ENCODE measurements around the gene GIT1.

GIT1 gene

DNA sequence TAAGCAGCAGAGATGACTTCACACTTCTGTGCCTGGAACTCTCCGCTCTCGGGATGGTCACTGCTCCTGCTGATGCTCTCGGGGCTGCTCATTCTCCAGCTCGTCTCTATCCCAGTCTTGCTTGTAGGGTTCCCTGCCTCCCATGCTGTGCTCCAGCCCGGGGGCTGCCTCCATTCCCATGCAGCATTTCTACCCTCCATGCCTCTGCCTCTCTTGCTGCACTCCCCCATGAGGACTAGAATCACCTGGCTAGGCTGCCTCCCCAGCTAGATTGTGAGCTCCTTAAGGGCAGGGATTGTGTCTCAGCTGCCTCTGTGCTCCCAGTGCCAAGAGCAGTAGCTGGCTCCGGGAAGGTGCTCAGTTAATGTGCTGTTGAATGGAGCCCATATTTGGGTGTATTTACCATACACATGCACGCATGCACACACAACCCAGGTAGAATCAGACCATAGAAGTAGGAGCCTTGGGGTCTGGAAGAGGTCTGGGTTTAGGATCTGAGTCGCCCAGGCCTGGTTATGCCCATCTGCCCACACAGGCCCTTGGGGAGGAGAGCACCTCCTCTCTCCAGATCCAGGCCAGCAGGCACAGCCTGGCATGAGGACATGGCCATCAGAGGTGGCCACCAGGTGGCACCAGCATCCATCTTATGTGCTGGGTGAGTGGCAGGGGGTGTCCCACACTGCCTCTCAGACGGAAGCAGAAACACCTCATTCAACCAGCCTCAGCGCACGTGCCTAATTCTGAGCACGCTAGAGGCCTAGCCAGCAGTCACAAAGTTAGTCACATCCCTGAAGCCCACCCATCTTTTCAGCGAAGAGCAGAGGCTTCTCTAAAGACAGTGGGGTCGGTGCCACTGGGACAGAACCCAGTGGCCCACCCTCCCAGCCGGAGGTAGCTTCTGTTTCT lies 9.3 kb downstream of the GIT1 start:
- no peak for DNase-seq (ENCODE audit: low read depth)

DNA sequence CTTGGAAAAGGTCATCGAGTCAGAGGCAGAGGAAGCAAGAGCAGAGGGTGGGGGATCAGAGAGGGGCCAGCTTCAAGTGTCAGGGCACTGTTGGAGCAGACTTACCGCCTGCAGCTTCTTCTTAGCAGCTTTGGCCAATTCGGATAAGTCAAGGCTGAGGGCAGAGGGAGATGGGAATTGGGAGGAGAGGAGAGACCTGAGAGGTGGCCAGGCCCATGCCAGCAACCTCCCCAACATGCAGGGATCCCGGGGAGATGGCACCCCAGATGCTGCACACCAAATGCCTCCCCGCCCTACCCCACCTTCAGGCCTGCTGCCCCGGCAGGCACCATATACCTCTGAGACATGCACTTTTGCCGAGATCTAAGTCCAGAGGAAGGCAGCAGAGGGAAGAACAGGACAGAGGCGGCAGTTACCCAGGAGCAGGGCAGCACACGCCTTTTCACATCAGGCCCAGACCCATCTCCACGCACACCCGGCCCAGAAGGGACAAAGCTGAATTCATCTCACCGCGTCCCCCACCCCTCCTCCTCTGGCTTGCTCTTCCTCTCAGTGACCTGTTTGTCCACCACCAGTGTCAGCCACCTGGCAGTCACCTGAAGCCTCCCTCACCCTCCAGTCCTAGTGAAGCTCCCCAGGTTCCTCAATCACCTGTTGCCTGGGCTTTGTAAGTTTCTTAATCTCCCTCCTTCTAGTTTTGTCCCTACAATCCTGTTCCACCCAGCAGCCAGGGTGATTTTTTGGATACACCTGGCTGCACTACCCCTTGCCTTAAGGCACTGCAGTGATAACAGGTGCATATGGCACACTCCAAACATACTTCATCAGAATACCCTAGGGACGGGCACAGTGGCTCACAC lies 10.6 kb downstream of the GIT1 start:
- no peak for DNase-seq (ENCODE audit: low read depth)

DNA sequence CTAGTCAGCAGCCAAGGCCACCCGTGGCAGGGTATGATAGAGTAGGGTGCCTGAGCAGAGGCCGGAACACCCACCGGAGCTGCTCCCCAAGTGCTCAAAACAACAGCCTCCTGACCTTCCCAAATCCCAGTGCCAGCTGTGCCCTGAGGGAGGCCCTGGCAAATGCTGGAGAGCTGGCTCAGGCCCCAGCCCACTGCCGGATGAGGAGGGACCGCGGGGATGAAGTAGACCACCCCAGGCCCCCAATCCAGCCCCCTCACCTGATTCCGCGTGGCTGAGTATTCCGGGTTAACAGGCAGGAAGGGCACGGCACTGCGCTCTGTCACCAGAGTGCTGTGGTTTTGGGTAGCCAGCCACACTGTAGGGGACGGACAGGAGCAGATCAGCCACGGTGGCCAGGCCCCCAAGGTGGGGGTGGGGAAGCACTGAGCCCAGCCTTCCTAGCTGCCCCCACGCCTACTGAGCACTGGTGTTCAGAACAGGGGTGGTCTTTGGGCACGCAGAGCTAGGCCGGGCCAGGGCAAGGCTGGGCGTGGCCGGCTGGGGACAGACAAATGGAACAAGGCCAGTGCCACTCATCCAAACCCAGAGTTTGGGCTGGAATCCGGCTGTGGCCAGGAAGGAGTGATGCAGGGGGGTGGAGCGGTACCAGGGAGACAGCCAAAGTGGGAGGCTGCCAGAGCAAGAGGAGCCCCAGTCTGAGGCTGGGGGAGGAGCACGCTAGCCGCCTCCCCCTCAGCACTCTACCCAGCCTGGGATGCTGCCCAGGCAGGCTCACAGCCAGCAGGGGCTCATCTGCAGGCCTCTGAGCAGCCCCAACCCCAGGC lies 11.8 kb downstream of the GIT1 start:
- no peak for DNase-seq (ENCODE audit: low read depth)

GRCh38 chr17:29577001-29577370 lies 12.5 kb downstream of the GIT1 start:
- DNase-seq (ENCODE audit: low read depth): no peak

- no peak for DNase-seq (ENCODE audit: low read depth)
Observed at GRCh38 chr17:29576214-29577000, 13.0 kb downstream of the GIT1 start.

DNA sequence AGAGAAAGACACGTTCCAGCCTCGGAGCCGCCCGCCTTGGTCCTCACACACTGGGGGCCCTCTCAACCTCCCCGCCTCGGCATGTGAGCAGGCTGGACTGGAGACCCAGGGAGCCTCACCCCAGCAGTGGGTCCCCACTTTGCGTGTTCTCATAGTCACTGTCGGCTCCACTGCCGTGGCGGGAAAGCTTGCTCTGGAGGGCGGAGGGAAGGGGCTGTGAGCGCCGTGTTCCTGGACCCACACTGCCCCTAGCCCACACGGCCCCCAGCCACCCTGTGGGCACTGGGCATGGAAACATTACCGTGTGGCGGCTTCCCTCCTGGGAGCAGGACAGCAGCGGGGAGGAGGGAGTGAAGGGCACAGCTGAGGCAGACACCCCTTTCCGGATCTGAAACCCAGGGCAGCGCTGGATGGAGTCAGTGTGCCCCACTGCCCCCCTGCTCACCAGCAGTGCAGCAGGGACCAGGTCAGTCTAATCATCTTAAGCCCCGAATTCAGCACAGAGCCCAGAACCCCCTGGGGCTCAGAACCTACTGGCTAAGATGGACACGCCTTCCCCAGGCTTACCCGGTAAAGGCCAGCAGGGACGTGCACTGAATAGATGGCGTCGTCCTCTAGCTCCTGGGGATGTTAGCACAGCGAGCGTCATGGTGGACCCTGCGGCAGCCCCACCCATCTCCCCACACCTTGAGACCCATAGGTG lies 13.8 kb downstream of the GIT1 start:
- no peak for DNase-seq (ENCODE audit: low read depth)

DNA sequence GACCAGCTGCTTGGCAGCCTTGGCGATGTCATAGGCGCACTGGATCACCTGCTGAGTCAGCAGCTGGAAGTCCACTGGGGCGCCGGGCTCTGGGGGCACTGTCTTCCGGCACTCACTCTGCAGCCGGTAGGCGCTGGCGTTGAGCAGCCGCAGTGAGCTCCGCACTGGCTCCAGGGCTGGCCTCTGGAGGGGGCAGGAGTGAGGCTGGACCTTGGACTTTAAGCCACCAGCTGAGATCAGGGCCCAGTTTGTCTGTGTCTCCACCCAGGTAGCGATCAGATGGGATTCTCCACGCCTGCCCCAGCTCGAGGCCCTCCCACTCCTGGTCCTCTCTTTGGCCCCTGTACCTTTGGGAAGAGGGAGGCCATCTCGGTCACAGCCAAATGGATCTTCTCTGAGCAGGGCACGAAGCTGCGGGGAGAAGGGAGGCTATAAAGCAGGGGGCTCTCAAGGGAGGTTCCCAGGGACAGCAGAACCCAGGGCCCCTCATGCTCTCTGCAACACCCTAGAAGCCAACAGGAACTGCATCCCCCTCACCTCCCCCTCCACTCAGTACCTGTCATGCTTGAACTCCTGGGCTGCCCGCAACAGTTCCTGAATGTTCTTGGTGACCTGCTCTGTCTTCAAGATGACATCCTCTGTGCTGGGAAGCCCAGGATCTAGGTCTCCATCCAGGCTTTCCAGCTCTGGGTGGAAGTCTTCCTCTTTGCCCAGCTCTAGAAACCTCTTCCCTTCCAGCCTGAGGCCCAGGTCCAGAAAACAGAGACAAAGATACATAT lies 14.5 kb downstream of the GIT1 start:
- DNase-seq (ENCODE audit: low read depth): no peak

DNA sequence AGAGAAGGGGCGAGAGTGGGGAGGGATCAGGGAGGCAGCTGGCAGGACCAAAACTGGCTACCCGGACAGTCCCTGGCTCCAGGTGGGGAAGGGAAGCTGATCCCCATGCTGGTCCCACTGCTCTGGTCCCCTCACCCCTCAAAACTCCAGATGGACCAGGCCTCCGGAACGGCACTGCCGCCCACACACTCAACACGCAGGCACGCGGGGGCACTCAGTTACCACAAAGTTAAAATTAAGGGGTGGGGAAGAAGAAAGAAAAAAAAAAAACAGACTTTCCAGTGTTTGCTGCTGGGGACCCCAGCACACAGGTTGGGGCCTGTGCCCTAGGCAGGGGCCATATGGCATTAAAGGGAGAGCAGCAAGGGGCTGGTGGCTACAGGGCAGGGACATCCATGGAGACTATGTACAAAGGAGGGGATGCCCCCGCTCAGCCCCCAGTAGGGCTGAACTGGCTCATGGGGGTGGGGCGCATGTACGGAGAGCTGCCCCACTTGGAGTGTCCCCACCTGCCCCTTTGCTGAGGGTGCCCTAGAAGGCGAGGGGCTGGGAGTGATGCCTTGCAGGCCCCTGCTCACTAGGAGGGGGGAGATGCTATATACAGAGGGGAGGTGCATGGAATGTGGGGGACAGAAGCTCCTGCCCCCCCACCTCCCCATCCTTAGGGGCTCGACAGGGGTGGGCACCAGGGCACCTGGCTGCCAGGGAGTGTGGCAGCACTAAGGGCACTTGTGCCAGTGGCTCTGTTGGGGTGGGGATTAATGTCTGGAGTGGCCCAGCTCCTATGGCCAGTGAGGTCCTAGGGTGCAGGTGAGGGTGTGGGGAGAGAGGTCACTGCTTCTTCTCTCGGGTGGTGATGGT lies 15.3 kb downstream of the GIT1 start:
- DNase-seq (ENCODE audit: low read depth): no peak

GRCh38 chr17:29573558-29573869 lies 15.9 kb downstream of the GIT1 start:
- DNase-seq (ENCODE audit: low read depth): no peak

GRCh38 chr17:29572691-29573557 lies 16.5 kb downstream of the GIT1 start:
- no peak for DNase-seq (ENCODE audit: low read depth)

DNA sequence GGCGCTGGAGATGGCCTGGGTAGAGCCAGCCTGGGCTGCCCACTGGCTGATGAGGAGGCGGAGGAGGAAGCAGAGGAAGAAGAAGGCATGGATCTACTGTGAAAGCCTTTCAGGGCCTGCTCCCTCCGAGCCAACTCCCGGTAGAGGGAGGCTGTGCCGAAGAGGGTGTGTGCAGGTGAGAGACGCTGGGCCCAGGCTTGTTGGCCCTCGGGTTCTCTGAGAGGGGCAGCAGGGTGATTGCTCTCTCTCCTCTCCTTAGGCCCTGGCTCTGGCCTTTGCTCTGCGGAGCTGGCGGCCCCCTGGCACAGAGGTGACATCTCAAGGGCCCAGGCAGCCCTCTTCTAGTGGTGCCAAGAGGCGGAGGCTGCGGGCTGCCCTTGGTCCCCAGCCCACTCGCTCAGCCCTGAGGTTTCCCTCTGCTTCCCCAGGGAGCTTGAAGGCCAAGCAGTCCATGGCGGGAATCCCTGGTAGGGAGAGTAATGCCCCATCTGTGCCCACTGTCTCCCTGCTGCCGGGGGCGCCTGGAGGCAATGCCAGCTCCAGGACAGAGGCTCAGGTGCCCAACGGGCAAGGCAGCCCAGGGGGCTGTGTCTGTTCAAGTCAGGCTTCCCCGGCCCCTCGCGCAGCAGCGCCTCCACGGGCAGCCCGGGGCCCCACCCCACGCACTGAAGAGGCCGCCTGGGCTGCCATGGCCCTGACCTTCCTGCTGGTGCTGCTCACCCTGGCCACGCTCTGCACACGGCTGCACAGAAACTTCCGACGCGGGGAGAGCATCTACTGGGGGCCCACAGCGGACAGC lies 17.4 kb downstream of the GIT1 start:
- DNase-seq (ENCODE audit: low read depth): no peak

- DNase-seq (ENCODE audit: low read depth): no peak
Observed at GRCh38 chr17:29571486-29571882, 18.0 kb downstream of the GIT1 start.

GRCh38 chr17:29570521-29570920 lies 18.9 kb downstream of the GIT1 start:
- DNase-seq (ENCODE audit: low read depth): no peak

DNA sequence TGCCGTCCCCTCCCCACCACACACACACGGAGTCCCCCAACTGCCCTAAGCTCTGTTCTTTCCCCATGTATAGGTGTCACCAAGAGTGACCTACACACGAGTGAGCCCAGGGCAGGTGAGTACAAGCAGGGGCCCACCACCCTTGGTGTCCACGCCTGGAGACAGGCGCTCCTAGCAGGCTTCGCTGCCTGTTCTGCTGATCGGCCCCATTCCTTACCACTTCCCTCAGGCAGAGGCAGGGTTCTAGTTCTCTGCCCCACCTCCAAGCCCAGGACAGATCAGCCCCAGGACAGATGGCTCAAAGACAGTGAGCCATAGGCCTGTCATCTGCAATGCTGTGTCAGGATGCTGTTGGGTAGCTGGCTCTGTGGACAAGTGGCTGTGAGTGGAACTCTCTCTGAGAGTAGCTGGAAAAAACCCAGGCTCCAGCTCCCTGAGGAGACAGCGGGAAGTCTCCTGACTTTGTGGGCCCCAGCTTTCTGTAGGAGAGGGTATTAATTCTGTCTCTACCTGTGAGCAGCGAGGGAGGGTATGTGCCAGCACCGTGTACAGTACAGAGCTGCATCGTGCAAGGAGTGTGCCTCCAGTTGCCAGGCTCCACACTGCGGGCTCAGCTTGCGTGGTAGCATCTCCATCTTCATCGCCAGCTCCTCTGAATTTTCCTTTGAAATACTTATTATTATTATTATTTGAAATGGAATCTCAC lies 20.1 kb downstream of the GIT1 start:
- DNase-seq (ENCODE audit: low read depth): no peak

- no peak for DNase-seq (ENCODE audit: low read depth)
Observed at GRCh38 chr17:29568331-29569244, 20.9 kb downstream of the GIT1 start, which contains the start of gene TP53I13. TSS of gene TP53I13 (plus strand) at chr17:29568701. CDS start at chr17:29568759, 58 bp downstream.
